ENCODE measurements around the gene MYO16. TPM values are rescaled to one million over a fixed set of nuclear protein-coding genes. Genes with fewer than 3 reads are reported as not detected.

The MYO16 gene
- total RNA-seq, 2 experiments from 2014 or later, result not detected

DNA sequence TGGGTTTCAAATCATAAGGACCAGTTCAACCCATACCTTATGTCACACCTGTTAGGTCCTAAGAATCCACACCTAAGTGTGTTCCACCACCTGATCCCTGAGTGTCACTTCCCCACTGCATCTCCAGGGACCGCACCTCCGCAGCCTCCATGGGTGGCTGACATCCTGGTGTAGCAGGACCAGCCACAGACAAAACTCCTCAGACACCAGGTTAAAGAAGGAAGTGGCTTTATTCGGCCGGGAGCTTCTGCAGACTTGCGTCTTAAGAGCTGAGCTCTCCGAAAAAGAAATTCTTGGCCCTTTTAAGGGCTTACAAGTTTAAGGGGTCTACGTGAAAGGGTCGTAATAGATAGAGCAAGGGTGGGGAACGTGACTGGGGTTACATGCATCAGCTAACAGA lies 509.9 kb downstream of the MYO16 start:
- no peak for DNase-seq
- no peaks in the 10 kb centered on the region for H3K9me3 Mint-ChIP-seq
- no peak overlapping the region for H3K4me3 Mint-ChIP-seq
- no peak overlapping the region for H3K27ac Mint-ChIP-seq
- no peaks in the 10 kb centered on the region for H3K4me1 Mint-ChIP-seq (ENCODE audit: low read depth)
- intact Hi-C loops (cut with micrococcal nuclease), result no loop called here
- H3K27me3 Mint-ChIP-seq (ENCODE audit: low read depth), result peaks cover 50% of the 10 kb centered on the region
- H3K36me3 Mint-ChIP-seq (ENCODE audit: low read depth), result no peaks in the 10 kb centered on the region
- CTCF ChIA-PET, result no interaction called here

DNA sequence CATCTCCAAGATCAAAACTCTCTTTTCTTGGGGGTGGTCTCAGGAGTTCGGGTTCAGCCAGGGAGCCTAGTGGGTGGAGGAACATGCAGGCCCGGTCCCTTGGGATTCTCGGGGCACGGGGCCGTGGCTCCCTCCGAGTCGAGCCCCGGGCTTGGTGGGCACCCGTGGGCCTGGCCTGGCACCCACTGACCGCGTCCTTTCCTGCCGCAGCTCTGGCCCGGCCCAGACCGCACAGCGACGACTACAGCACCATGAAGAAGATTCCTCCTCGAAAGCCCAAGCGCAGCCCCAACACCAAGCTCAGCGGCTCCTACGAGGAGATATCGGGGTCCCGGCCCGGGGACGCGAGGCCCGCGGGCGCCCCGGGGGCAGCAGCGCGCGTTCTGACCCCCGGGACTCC lies 510.6 kb downstream of the MYO16 start:
- Mint-ChIP-seq H3K36me3 (ENCODE audit: low read depth) (no peaks in the 10 kb centered on the region), H3K4me3 (no peak overlapping the region), H3K27me3 (ENCODE audit: low read depth) (peaks cover 50% of the 10 kb centered on the region), H3K27ac (no peak overlapping the region), H3K9me3 (no peaks in the 10 kb centered on the region), H3K4me1 (ENCODE audit: low read depth) (no peaks in the 10 kb centered on the region)
- CTCF ChIA-PET, result no interaction called here
- no peak for DNase-seq
- intact Hi-C loops (cut with micrococcal nuclease), result no loop called here

DNA sequence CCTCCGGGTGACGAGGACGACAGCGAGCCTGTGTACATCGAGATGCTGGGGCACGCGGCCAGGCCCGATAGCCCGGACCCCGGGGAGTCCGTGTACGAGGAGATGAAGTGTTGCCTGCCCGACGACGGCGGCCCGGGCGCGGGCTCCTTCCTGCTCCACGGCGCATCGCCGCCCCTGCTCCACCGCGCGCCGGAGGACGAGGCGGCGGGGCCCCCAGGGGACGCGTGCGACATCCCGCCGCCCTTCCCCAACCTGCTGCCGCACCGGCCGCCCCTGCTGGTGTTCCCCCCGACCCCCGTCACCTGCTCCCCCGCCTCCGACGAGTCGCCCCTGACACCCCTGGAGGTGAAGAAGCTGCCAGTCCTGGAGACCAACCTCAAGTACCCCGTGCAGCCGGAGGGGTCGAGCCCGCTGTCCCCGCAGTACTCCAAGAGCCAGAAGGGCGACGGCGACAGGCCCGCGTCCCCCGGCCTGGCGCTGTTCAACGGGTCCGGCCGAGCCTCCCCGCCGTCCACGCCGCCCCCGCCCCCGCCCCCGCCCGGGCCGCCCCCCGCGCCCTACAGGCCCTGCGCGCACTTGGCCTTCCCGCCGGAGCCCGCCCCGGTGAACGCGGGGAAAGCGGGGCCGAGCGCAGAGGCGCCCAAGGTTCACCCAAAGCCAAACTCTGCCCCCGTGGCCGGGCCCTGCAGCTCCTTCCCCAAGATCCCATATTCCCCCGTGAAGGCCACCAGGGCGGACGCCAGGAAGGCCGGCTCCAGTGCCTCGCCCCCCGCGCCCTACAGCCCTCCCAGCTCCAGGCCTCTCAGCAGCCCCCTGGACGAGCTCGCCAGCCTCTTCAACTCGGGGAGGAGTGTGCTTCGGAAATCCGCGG lies 511.3 kb downstream of the MYO16 start:
- H3K9me3 Mint-ChIP-seq, result no peaks in the 10 kb centered on the region
- H3K36me3 Mint-ChIP-seq (ENCODE audit: low read depth), result no peaks in the 10 kb centered on the region
- intact Hi-C loops (cut with micrococcal nuclease), result no loop called here
- H3K4me3 Mint-ChIP-seq, result no peak overlapping the region
- H3K27ac Mint-ChIP-seq, result no peak overlapping the region
- H3K27me3 Mint-ChIP-seq (ENCODE audit: low read depth), result peaks cover 51% of the 10 kb centered on the region
- CTCF ChIA-PET, result no interaction called here
- DNase-seq, result no peak
- H3K4me1 Mint-ChIP-seq (ENCODE audit: low read depth), result no peaks in the 10 kb centered on the region

DNA sequence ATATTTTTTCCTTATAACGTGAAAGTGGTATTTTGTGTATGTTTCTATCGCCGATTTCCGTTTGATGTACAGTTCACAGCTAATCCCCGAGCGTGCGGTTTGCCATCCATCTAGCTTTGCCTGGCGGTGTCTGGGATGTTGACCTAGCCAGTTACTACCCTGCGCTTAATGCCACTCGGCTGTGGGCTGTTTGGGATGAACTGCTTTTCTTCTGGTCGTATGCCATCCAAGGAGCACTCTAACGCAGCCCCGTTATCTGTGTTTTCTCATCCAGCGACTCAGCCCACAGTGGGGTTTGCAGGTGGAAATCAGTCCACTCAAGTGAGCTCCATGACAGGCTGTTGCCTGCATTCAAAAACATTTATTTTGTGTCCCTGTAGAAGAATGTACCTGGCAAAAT lies 512.3 kb downstream of the MYO16 start:
- CTCF ChIA-PET, result no interaction called here
- DNase-seq, result no peak
- Mint-ChIP-seq H3K27ac (no peak overlapping the region), H3K9me3 (no peaks in the 10 kb centered on the region), H3K27me3 (ENCODE audit: low read depth) (peaks cover 43% of the 10 kb centered on the region), H3K4me1 (ENCODE audit: low read depth) (no peaks in the 10 kb centered on the region), H3K4me3 (no peak overlapping the region), H3K36me3 (ENCODE audit: low read depth) (no peaks in the 10 kb centered on the region)
- intact Hi-C loops (cut with micrococcal nuclease), result no loop called here

DNA sequence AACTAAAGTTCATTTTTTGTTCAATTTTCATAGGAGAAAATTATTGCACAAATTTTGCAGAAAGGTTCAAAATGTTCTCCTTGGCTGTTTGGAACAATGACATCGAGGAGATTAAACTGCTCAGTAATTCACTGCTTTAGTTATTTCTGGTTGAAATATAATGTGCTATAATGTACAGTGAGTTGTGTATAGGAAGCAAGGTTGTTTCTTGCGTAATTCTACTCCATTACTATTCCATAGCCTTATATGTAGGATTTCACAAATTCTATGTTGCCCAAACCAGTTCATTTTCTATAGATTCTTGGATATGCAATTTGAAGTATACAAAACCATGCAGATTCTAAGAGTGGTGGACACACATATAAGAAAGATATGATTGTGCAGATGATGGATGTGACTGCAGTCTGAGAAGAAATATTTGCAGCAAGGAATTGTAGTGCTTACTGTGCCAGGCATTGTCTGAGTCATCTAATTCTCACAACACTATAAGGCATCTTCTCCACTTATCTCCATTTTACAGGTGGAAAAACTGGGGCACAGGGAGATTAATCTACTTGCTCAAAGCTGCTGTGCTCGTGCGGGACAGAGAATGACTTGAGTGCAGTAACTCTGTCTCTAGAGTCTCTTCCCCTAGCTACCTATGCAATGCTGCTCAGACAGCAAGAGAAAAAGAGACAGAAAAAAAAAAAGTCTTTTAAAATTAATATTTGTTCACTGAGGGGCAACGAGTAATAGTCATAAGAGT lies 515.5 kb downstream of the MYO16 start:
- peaks cover 35% of the 10 kb centered on the region for H3K27me3 Mint-ChIP-seq (ENCODE audit: low read depth)
- intact Hi-C loops (cut with micrococcal nuclease), result loop anchor here (1.0 to 5.0 kb wide), 3 partner anchors 183 to 967 kb away; no protein-coding TSS in a partner anchor
- H3K4me3 Mint-ChIP-seq, result no peak overlapping the region
- no peaks in the 10 kb centered on the region for H3K4me1 Mint-ChIP-seq (ENCODE audit: low read depth)
- no peaks in the 10 kb centered on the region for H3K9me3 Mint-ChIP-seq
- CTCF ChIA-PET, result interaction anchor here (1.7 kb wide), 1 partner anchor 10 kb away, joined by 4 read pairs; no protein-coding TSS in a partner anchor
- no peak overlapping the region for H3K27ac Mint-ChIP-seq
- no peaks in the 10 kb centered on the region for H3K36me3 Mint-ChIP-seq (ENCODE audit: low read depth)
- no peak for DNase-seq

DNA sequence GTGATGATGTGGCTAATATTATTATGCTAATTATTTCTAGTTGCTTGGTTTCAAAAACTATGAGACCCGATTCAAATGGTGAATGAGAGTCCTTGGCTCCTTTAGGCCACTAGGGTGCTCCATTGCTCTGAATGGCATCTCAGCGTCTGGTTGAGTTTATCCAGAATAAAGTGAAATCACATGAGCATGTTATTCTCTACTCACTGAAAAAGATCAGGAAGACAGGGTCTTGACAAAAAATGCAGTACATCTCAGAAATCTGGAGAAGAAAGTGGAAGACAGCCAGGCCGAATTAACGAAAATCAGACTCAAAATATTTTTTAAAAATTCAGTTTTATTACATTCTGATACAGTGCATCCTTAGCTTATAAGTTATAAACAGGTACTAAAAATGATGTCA lies 516.2 kb downstream of the MYO16 start:
- Mint-ChIP-seq H3K27ac (no peak overlapping the region), H3K4me3 (no peak overlapping the region), H3K36me3 (ENCODE audit: low read depth) (no peaks in the 10 kb centered on the region), H3K27me3 (ENCODE audit: low read depth) (peaks cover 35% of the 10 kb centered on the region), H3K9me3 (no peaks in the 10 kb centered on the region), H3K4me1 (ENCODE audit: low read depth) (no peaks in the 10 kb centered on the region)
- DNase-seq, result peak; percentile 41
- intact Hi-C loops (cut with micrococcal nuclease), result loop anchor here (1.0 to 5.0 kb wide), 3 partner anchors 183 to 967 kb away; no protein-coding TSS in a partner anchor
- CTCF ChIA-PET, result interaction anchor here (0.6 to 1.7 kb wide), 3 partner anchors 10 to 94 kb away, joined by 3 to 4 read pairs (median 4); no protein-coding TSS in a partner anchor

DNA sequence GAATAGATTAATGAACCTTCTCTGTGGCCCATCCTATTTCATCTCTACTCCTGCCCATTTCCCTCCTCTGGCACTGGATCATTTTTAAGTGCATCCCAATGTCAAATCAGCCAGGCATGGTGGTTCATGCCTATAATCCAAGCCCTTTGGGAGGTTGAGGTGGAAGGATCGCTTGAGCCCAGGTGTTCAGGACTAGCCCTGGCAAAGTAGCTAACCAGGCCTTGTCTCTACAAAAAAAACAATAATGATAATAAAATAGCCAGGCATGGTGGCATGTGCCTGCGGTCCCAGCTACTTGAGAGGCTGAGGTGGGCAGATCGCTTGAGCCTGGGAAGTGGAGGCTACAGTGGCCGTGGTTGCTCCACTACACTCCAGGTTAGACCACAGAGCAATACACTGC lies 517.0 kb downstream of the MYO16 start:
- H3K27me3 Mint-ChIP-seq (ENCODE audit: low read depth), result peaks cover 31% of the 10 kb centered on the region
- intact Hi-C loops (cut with micrococcal nuclease), result loop anchor here (5.0 kb wide), 2 partner anchors 184 to 966 kb away; no protein-coding TSS in a partner anchor
- no peaks in the 10 kb centered on the region for H3K36me3 Mint-ChIP-seq (ENCODE audit: low read depth)
- no peaks in the 10 kb centered on the region for H3K4me1 Mint-ChIP-seq (ENCODE audit: low read depth)
- CTCF ChIA-PET, result interaction anchor here (0.6 to 1.7 kb wide), 4 partner anchors 11 to 95 kb away, joined by 3 to 4 read pairs (median 4); no protein-coding TSS in a partner anchor
- no peak for DNase-seq
- no peak overlapping the region for H3K27ac Mint-ChIP-seq
- no peaks in the 10 kb centered on the region for H3K9me3 Mint-ChIP-seq
- H3K4me3 Mint-ChIP-seq, result no peak overlapping the region

DNA sequence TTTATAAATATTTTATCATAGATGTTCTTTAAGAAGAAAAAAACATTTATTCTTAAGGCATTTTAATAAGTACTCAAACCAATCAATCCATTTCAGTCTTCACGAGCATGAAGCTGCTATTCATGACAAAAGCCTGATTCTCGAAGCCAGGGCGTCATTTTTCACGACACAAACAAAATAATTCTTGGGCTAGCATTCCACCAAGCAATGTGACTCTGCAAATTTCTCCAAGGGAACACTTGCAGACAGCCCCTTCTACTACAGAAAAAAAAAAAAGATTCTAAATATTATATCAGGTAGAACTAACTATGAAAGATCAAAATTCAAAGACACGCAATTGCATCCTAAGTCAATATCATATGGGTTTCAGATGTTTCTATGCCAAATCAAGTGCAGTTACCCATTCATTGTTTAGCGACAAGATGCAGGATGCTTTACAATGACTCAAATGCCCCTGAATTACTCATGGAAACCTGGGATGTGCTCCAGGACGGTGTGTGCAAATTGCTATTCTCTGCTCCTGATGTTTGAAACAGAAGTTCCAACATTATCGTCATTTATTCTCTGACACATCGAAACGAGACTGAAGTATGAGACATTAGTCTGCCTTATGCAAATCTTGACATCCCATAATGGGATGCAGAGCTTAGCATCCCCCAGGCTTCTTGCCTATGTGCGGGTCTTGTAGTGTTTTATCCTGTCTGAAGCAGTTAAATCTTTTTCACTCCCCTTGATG lies 517.7 kb downstream of the MYO16 start:
- intact Hi-C loops (cut with micrococcal nuclease), result loop anchor here (5.0 kb wide), 2 partner anchors 185 to 965 kb away; no protein-coding TSS in a partner anchor
- Mint-ChIP-seq H3K27me3 (ENCODE audit: low read depth) (peaks cover 25% of the 10 kb centered on the region), H3K4me3 (no peak overlapping the region)

DNA sequence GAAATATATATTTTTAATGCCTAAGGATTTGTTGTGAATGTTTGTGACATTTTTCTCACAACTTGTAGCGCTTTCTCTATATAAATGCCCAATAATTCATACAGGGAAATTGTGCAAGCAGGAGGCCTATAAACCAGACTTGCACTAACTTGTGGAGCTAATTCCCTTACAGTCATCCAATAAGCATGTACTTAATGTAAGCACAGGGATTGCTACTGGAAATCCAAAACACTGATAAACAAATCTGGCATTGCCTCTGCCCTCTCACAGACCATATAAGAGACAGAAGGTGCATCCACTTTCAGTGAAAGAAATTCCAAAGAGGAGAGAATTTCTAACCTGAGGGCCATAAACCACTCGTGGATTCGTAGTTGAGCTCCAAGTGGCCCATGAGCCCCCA lies 518.8 kb downstream of the MYO16 start:
- no peak overlapping the region for H3K4me3 Mint-ChIP-seq
- H3K36me3 Mint-ChIP-seq (ENCODE audit: low read depth), result no peaks in the 10 kb centered on the region
- H3K4me1 Mint-ChIP-seq (ENCODE audit: low read depth), result no peaks in the 10 kb centered on the region
- no peak overlapping the region for H3K27ac Mint-ChIP-seq
- H3K9me3 Mint-ChIP-seq, result no peaks in the 10 kb centered on the region
- intact Hi-C loops (cut with micrococcal nuclease), result loop anchor here (5.0 kb wide), 2 partner anchors 186 to 964 kb away; no protein-coding TSS in a partner anchor
- H3K27me3 Mint-ChIP-seq (ENCODE audit: low read depth), result peaks cover 19% of the 10 kb centered on the region
- DNase-seq, result no peak
- CTCF ChIA-PET, result no interaction called here

More for the DNA sequence above, 517.7 kb downstream of the MYO16 start:
- H3K36me3 Mint-ChIP-seq (ENCODE audit: low read depth), result no peaks in the 10 kb centered on the region
- CTCF ChIA-PET, result no interaction called here
- no peaks in the 10 kb centered on the region for H3K9me3 Mint-ChIP-seq
- no peak for DNase-seq
- no peak overlapping the region for H3K27ac Mint-ChIP-seq
- no peaks in the 10 kb centered on the region for H3K4me1 Mint-ChIP-seq (ENCODE audit: low read depth)

DNA sequence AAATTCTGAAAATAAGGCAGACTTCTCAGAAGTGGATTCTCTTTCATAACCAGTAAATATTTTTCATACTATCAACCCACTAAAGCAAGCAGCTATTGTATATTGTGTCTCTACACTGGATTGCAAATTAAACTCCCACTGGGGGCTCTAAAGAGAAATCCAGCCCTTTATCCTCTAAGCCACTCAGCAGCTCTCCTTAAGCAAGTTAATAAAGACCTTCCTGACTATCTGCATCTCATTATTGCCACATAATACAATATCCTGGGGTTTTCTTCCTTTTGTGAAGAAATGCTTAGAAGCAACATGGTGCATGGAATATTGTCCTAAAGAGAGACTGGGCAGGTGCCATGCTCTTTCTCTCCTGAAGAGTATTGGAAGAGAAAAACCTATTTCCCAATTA lies 521.3 kb downstream of the MYO16 start:
- no peaks in the 10 kb centered on the region for H3K4me1 Mint-ChIP-seq (ENCODE audit: low read depth)
- intact Hi-C loops (cut with micrococcal nuclease), result no loop called here
- peaks cover 22% of the 10 kb centered on the region for H3K27me3 Mint-ChIP-seq (ENCODE audit: low read depth)
- no peak overlapping the region for H3K4me3 Mint-ChIP-seq
- no peaks in the 10 kb centered on the region for H3K36me3 Mint-ChIP-seq (ENCODE audit: low read depth)
- CTCF ChIA-PET, result no interaction called here
- no peaks in the 10 kb centered on the region for H3K9me3 Mint-ChIP-seq
- no peak for DNase-seq
- H3K27ac Mint-ChIP-seq, result no peak overlapping the region

DNA sequence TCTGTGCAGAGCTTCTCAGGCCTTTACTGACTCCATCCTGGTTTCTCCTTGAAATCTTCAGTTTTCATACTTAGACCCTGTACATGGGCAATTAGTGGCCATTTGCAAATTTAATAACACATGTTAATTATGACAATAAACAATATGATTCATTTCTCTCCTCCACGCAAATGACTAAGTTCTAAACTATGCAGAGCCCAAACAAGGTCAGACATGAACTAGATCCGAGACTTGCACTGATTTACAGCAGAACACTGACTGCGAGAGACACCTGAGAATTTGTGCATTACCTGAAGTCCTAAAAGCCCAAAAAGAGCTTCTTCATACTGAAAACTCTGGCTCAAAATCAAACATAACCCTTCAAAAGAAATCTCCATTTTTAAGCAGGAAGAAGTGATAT lies 521.8 kb downstream of the MYO16 start:
- peaks cover 22% of the 10 kb centered on the region for H3K27me3 Mint-ChIP-seq (ENCODE audit: low read depth)
- no peaks in the 10 kb centered on the region for H3K36me3 Mint-ChIP-seq (ENCODE audit: low read depth)
- no peak overlapping the region for H3K4me3 Mint-ChIP-seq
- no peak for DNase-seq
- H3K4me1 Mint-ChIP-seq (ENCODE audit: low read depth), result no peaks in the 10 kb centered on the region
- CTCF ChIA-PET, result interaction anchor here (0.7 kb wide), 1 partner anchor 1248 kb away, joined by 3 read pairs; no protein-coding TSS in a partner anchor
- intact Hi-C loops (cut with micrococcal nuclease), result no loop called here
- no peaks in the 10 kb centered on the region for H3K9me3 Mint-ChIP-seq
- no peak overlapping the region for H3K27ac Mint-ChIP-seq

DNA sequence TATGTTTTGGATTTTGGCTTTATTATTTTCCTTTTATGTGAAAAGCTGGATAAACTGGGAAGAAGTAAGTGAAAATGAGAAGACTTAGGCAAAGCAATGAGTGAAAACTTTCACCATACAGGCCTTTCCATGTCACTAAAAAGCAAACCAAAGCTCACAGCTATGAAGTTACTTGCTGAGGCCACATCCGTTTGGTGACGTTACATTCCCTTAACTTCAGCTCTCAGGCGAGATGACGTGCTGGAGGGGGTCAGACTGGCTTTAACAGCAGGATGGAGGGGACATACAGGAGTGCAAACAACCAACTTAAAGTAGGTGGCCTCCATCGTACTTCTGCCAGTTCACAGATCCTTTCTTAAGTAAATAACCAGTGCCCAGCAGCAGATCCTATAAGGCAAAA lies 522.3 kb downstream of the MYO16 start:
- intact Hi-C loops (cut with micrococcal nuclease), result no loop called here
- CTCF ChIA-PET, result interaction anchor here (0.7 kb wide), 1 partner anchor 1247 kb away, joined by 3 read pairs; no protein-coding TSS in a partner anchor
- no peak overlapping the region for H3K4me3 Mint-ChIP-seq
- H3K36me3 Mint-ChIP-seq (ENCODE audit: low read depth), result no peaks in the 10 kb centered on the region
- no peaks in the 10 kb centered on the region for H3K9me3 Mint-ChIP-seq
- H3K27me3 Mint-ChIP-seq (ENCODE audit: low read depth), result peaks cover 24% of the 10 kb centered on the region
- H3K27ac Mint-ChIP-seq, result no peak overlapping the region
- H3K4me1 Mint-ChIP-seq (ENCODE audit: low read depth), result no peaks in the 10 kb centered on the region
- no peak for DNase-seq
